22Rv1 (cell line): Measurements from ENCODE around the gene FBXO36.

Experiments
- ZFX ChIP-seq: fragments of 450-650 bp; IDR thresholded peaks from 2 replicates; pipeline ENCODE4 v1.6.1; 2017; ENCODE audit warnings: antibody characterized with exemption, borderline replicate concordance
- TF ChIP-seq, protein P1 (sequence below): fragments of 450-650 bp; IDR thresholded peaks from 2 replicates; pipeline ENCODE4 v1.5.1; 2017; ENCODE audit warnings: mild to moderate bottlenecking

DNA sequence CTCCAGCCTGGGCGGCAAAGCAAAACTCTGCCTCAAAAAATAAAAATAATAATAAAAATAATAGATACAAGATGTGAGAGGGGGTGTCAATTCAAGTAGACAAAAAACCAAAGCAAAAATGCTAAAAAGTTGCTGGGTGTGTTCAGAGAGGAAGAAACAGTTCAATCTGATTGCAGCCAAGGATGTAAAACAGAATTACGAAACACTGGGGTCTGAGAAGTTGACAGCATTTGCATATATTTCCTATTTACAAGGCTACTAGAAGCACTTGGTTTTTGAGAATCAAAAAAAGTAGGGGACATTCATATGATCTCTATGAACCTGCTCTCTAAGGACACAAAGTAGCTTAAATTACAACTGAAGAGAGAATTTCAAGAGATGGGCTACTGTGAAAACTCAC lies 8.1 kb upstream of the FBXO36 start:
- TF ChIP-seq, protein P1, sequence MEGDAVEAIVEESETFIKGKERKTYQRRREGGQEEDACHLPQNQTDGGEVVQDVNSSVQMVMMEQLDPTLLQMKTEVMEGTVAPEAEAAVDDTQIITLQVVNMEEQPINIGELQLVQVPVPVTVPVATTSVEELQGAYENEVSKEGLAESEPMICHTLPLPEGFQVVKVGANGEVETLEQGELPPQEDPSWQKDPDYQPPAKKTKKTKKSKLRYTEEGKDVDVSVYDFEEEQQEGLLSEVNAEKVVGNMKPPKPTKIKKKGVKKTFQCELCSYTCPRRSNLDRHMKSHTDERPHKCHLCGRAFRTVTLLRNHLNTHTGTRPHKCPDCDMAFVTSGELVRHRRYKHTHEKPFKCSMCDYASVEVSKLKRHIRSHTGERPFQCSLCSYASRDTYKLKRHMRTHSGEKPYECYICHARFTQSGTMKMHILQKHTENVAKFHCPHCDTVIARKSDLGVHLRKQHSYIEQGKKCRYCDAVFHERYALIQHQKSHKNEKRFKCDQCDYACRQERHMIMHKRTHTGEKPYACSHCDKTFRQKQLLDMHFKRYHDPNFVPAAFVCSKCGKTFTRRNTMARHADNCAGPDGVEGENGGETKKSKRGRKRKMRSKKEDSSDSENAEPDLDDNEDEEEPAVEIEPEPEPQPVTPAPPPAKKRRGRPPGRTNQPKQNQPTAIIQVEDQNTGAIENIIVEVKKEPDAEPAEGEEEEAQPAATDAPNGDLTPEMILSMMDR: no peak
- no peak for TF ChIP-seq ZFX
